Astrocyte of the spinal cord (primary cell): Measurements from ENCODE around the gene ZFAND6.
"Not testable (repeated sequence)": the region's sequence is repeated elsewhere in the genome, so short reads cannot be mapped to it uniquely, and the experiment has no call there.

ENCODE experiments used
- DNase-seq: peaks from one replicate; pipeline ENCODE4 v3.0.0; 2011; ENCODE audit warnings: low read depth, low spot score
- H3K4me3 ChIP-seq: 2 replicates; pipeline ENCODE4 v1.5.1; 2011; ENCODE audit warnings: low read depth, mild to moderate bottlenecking, low read length, moderate library complexity
- CTCF ChIP-seq: IDR thresholded peaks from 2 replicates; pipeline ENCODE4 v1.5.1; 2012; ENCODE audit warnings: low read depth, mild to moderate bottlenecking, low read length, inconsistent platforms
- in situ Hi-C: cut with HindIII; loops from 2 replicates; pipeline ENCODE4 v1.10.0; 2017; ENCODE audit warnings: low sequenced_read_pairs

The ZFAND6 gene

GRCh38 chr15:80095969-80096368 is 36.5 kb downstream of the ZFAND6 start:
- TF ChIP-seq CTCF = no peak
- no peak overlapping the region for H3K4me3 ChIP-seq
- no peak for DNase-seq
- in situ Hi-C loops = no loop called here

DNA sequence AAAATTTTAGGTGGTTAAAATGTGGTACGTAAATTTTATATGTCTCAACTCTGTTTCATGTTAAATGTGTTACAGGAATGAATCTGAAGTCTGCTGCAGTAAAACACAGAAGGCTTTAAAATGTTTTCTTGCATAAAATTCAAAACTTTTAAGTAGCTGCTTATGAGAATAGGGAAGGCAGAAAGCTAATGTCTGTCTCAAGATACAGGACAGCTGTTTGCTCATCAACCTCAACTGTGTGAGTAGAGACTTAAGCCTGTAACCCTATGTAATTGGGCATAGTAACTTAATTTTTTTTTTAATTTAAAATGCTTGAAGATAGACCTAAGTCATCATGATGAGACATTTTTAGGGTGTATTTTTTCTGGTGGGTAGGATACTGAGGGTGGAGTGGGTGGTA is 38.9 kb downstream of the ZFAND6 start:
- DNase-seq = no peak
- no peak overlapping the region for H3K4me3 ChIP-seq
- in situ Hi-C loops = no loop called here
- TF ChIP-seq CTCF = no peak

- TF ChIP-seq CTCF = no peak
- no peak overlapping the region for H3K4me3 ChIP-seq
- in situ Hi-C loops = no loop called here
- DNase-seq = no peak
These were observed 39.8 kb downstream of the ZFAND6 start for GRCh38 chr15:80099241-80099640.

GRCh38 chr15:80099662-80100061 is 40.2 kb downstream of the ZFAND6 start:
- in situ Hi-C loops, H3K4me3 ChIP-seq: not testable (repeated sequence)

GRCh38 chr15:80100247-80100646 is 40.8 kb downstream of the ZFAND6 start:
- DNase-seq = no peak
- TF ChIP-seq CTCF = no peak
- in situ Hi-C loops = no loop called here
- no peak overlapping the region for H3K4me3 ChIP-seq

More at GRCh38 chr15:80099662-80100061, 40.2 kb downstream of the ZFAND6 start:
- DNase-seq = not testable (repeated sequence)

GRCh38 chr15:80105193-80105592 is 45.7 kb downstream of the ZFAND6 start:
- no peak for TF ChIP-seq CTCF
- in situ Hi-C loops = no loop called here

DNA sequence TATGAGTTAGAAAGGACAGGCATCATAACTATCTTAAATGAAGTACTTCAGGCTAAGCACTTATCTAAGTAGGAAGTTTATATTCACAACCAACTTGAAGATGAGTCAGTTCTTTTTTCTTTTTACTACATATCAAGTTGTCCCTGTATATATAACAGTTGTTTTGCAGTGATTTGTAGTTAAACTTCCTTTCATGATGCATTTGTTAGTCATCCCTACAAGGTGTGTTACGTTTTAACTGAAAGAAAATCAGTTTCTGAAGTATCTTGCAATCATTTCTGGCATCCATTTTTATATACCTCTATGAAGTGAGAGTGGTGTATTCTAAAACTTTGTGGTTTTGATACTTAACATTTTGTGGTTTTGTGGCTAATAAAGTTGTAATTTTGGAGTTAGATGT is 46.1 kb downstream of the ZFAND6 start:
- peak; percentile 67 for DNase-seq
- no peak overlapping the region for H3K4me3 ChIP-seq
- in situ Hi-C loops = no loop called here
- no peak for TF ChIP-seq CTCF

More at GRCh38 chr15:80105193-80105592, 45.7 kb downstream of the ZFAND6 start:
- H3K4me3 ChIP-seq = no peak overlapping the region
- no peak for DNase-seq
